HG02678 (cell line): ENCODE data around the gene FBP1.

Experiments used
- ATAC-seq: cut with Tn5 transposase; IDR thresholded peaks from one replicate; pipeline ENCODE4 v1.9.1; 2021; ENCODE audit warnings: mild to moderate bottlenecking, moderate library complexity; ENCODE audit not compliant: unreplicated experiment

FBP1 gene

GRCh38 chr9:94657021-94657725 lies 17.9 kb upstream of the FBP1 start:
- ATAC-seq, result no peak

GRCh38 chr9:94656200-94656599 lies 16.9 kb upstream of the FBP1 start:
- peak; percentile 99 for ATAC-seq

- peak; percentile 28 for ATAC-seq
Measured at GRCh38 chr9:94655739-94656138, 16.4 kb upstream of the FBP1 start.

GRCh38 chr9:94654165-94654894 lies 15.0 kb upstream of the FBP1 start:
- no peak for ATAC-seq

- ATAC-seq, result no peak
Measured at GRCh38 chr9:94650949-94651348, 11.6 kb upstream of the FBP1 start.

GRCh38 chr9:94649100-94649819 lies 9.9 kb upstream of the FBP1 start:
- no peak for ATAC-seq

- ATAC-seq, result no peak
Measured at GRCh38 chr9:94648185-94648584, 8.9 kb upstream of the FBP1 start.

- ATAC-seq, result no peak
Measured at GRCh38 chr9:94645901-94646300, 6.6 kb upstream of the FBP1 start.

- ATAC-seq, result no peak
Measured at GRCh38 chr9:94644543-94644942, 5.2 kb upstream of the FBP1 start.

- no peak for ATAC-seq
Measured at GRCh38 chr9:94643741-94644140, 4.4 kb upstream of the FBP1 start.

GRCh38 chr9:94643176-94643575 lies 3.9 kb upstream of the FBP1 start:
- ATAC-seq, result no peak

GRCh38 chr9:94642501-94642900 lies 3.2 kb upstream of the FBP1 start:
- no peak for ATAC-seq

GRCh38 chr9:94639999-94640376 lies 670 bp upstream of the FBP1 start:
- ATAC-seq, result no peak

- no peak for ATAC-seq
Measured at GRCh38 chr9:94638335-94639060, 820 bp downstream of the FBP1 start.

- no peak for ATAC-seq
Measured at GRCh38 chr9:94632737-94633136, 6.6 kb downstream of the FBP1 start.

- no peak for ATAC-seq
Measured at GRCh38 chr9:94631599-94631998, 7.7 kb downstream of the FBP1 start.

GRCh38 chr9:94630833-94631232 lies 8.5 kb downstream of the FBP1 start:
- no peak for ATAC-seq

GRCh38 chr9:94630281-94630680 lies 9.0 kb downstream of the FBP1 start:
- no peak for ATAC-seq

GRCh38 chr9:94627287-94627686 lies 12.0 kb downstream of the FBP1 start:
- ATAC-seq, result no peak

- ATAC-seq, result no peak
Measured at GRCh38 chr9:94625835-94626234, 13.5 kb downstream of the FBP1 start.

GRCh38 chr9:94624629-94625028 lies 14.7 kb downstream of the FBP1 start:
- ATAC-seq, result no peak
